ENCODE measurements around the gene RAD51B. TPM values are rescaled to one million over a fixed set of nuclear protein-coding genes. Genes with fewer than 3 reads are reported as not detected.

RAD51B gene
- total RNA-seq, 1 experiment from 2014 or later = 14.2 TPM

- no peak for TF ChIP-seq TP53 (CRISPR knock-in tag; IDR thresholded peaks at IDR 0.05)
- Mint-ChIP-seq H3K4me1 (peaks cover 16% of the 10 kb centered on the region), H3K36me3 (peaks cover 13% of the 10 kb centered on the region), H3K27me3 (ENCODE audit: low read depth) (no peaks in the 10 kb centered on the region; the same call in 1 of the 2 replicates), H3K27ac (no peak overlapping the region), H3K9me3 (peaks cover 14% of the 10 kb centered on the region), H3K4me3 (no peak overlapping the region)
- ChIA-PET POLR2A (interaction anchor here (0.6 kb wide), 1 partner anchor 97 kb away, joined by 3 read pairs; no protein-coding TSS in a partner anchor), CTCF (interaction anchor here (0.6 to 0.9 kb wide), 3 partner anchors 9 to 363 kb away, joined by 3 read pairs; no protein-coding TSS in a partner anchor)
- no peak for DNase-seq (ENCODE audit: low spot score)
- ATAC-seq = no peak
These were observed 487.6 kb downstream of the RAD51B start for GRCh38 chr14:68306934-68307789.

DNA sequence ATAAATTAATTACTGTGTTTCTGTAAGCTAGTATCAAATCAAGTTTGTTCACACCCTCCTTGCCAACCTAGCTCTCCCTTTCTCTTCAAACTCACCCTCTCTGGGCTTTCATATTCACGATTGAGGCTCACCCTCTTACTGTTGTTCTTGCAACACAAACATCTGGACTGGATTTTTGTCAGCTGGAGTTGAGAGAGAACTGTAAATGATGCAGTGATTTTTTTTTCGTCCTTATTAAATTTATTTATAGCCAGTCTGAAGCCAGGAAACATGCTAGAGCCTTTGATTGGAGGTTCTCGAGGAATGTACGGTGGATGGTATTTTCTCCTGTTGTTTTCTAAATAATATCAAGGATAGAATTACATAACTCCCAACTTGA is 488.2 kb downstream of the RAD51B start:
- TF ChIP-seq ZNF512 (CRISPR knock-in tag; IDR thresholded peaks at IDR 0.05; ENCODE audit: borderline replicate concordance) (no peak), TEAD4 (CRISPR knock-in tag; IDR thresholded peaks at IDR 0.05) (no peak), ZBTB43 (CRISPR knock-in tag; IDR thresholded peaks at IDR 0.05) (no peak), SP1 (CRISPR knock-in tag; conservative IDR thresholded peaks at IDR 0.05) (no peak), CREM (CRISPR knock-in tag; IDR thresholded peaks at IDR 0.05) (no peak), EMX1 (CRISPR knock-in tag; IDR thresholded peaks at IDR 0.05) (no peak), TEAD1 (CRISPR knock-in tag; IDR thresholded peaks at IDR 0.05) (no peak), SMAD3 (CRISPR knock-in tag; IDR thresholded peaks at IDR 0.05; ENCODE audit: borderline replicate concordance) (no peak), PRRX2 (CRISPR knock-in tag; IDR thresholded peaks at IDR 0.05) (no peak), ZNF416 (CRISPR knock-in tag; IDR thresholded peaks at IDR 0.05) (no peak), GRHL2 (CRISPR knock-in tag; IDR thresholded peaks at IDR 0.05; ENCODE audit: insufficient replicate concordance, severe bottlenecking) (no peak), NR3C1 (CRISPR knock-in tag; conservative IDR thresholded peaks at IDR 0.05; ENCODE audit: low read depth) (no peak), ZNF317 (CRISPR knock-in tag; IDR thresholded peaks at IDR 0.05; ENCODE audit: borderline replicate concordance, low read depth) (no peak), AR (CRISPR knock-in tag; IDR thresholded peaks at IDR 0.05) (no peak), RORB (CRISPR knock-in tag; IDR thresholded peaks at IDR 0.05) (no peak), KAT7 (CRISPR knock-in tag; IDR thresholded peaks at IDR 0.05; ENCODE audit: borderline replicate concordance) (no peak), USF2 (CRISPR knock-in tag; IDR thresholded peaks at IDR 0.05) (no peak)
- Mint-ChIP-seq H3K4me3 (no peak overlapping the region), H3K4me1 (peaks cover 20% of the 10 kb centered on the region), H3K9me3 (peaks cover 8% of the 10 kb centered on the region), H3K27me3 (ENCODE audit: low read depth) (no peaks in the 10 kb centered on the region; the same call in 1 of the 2 replicates), H3K36me3 (peaks cover 7% of the 10 kb centered on the region), H3K27ac (no peak overlapping the region)
- no peak for DNase-seq (ENCODE audit: low spot score)
- ChIA-PET CTCF (interaction anchor here (0.6 to 0.9 kb wide), 3 partner anchors 9 to 364 kb away, joined by 3 read pairs; no protein-coding TSS in a partner anchor), POLR2A (no interaction called here)
- ATAC-seq = no peak
